ENCODE data around the gene UNC5CL.

UNC5CL gene

GRCh38 chr6:41071923-41072835, 33.2 kb upstream of the UNC5CL start, which contains the start of gene OARD1:
Gene OARD1, minus strand, starts transcription at chr6:41072356. Its CDS starts 722 bp downstream, at chr6:41071634.
- TF ChIP-seq CTCF (IDR thresholded peaks at IDR 0.05) = no peak

GRCh38 chr6:41071501-41071922, 32.5 kb upstream of the UNC5CL start:
- no peak for TF ChIP-seq CTCF (IDR thresholded peaks at IDR 0.05)

- peak; percentile 78 for TF ChIP-seq CTCF (IDR thresholded peaks at IDR 0.05)
Observed at GRCh38 chr6:41066867-41067304, 27.9 kb upstream of the UNC5CL start.

GRCh38 chr6:41065550-41066026, 26.6 kb upstream of the UNC5CL start:
- no peak for TF ChIP-seq CTCF (IDR thresholded peaks at IDR 0.05)

GRCh38 chr6:41064841-41065240, 25.8 kb upstream of the UNC5CL start:
- no peak for TF ChIP-seq CTCF (IDR thresholded peaks at IDR 0.05)

GRCh38 chr6:41063884-41064285, 24.9 kb upstream of the UNC5CL start:
- TF ChIP-seq CTCF (IDR thresholded peaks at IDR 0.05) = no peak

- TF ChIP-seq CTCF (IDR thresholded peaks at IDR 0.05) = no peak
Observed at GRCh38 chr6:41062056-41062455, 23.0 kb upstream of the UNC5CL start.
